Hepatocyte (in vitro differentiated cells): ENCODE results near the gene CDH6.

Source experiments
- EZH2 ChIP-seq: fragments of 200-600 bp; sonication (generic); IDR thresholded peaks from 2 replicates; pipeline ENCODE4 v1.6.1; 2016; ENCODE audit warnings: antibody characterized with exemption, mild to moderate bottlenecking, borderline replicate concordance
- TF ChIP-seq, protein P1 (sequence below): fragments of 200-600 bp; sonication (generic); IDR thresholded peaks from 2 replicates; pipeline ENCODE4 v1.5.1; 2016; ENCODE audit warnings: antibody characterized with exemption, mild to moderate bottlenecking; ENCODE audit not compliant: poor library complexity

DNA sequence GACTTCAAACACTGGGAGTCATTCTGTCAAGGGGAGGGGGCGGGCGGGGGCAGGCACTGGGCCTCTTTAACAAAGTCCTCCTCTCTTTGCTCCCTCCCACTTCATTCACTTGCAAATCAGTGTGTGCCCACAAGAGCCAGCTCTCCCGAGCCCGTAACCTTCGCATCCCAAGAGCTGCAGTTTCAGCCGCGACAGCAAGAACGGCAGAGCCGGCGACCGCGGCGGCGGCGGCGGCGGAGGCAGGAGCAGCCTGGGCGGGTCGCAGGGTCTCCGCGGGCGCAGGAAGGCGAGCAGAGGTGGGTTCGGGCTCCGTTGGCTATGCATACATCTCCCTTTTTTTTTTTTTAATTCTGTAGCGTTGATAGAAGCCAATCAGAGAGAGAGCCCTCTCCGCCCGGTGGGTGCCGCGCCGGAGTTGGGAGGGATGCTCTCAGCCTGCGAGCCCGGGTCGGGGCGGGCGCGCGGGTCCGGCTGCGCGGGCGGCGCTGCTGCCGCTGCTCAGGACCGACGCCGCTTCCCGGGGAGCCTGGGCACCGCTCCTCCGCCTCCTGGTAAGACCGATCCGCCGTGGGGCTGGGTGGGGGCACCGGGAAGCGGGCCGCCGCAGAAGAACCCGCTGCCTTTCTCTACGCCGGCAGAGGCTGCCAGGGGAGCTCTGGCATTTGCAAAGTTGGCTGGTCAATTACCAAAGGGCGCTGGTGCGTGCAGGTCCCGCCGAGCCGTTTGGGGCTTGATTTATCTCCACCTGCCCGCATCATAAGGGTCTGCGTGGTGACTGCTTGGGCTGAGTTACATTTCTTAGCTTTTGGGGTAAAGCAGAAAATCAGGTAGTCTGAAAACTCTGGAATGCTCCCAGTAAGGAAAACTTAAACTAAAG, at the start of gene CDH6:
- TF ChIP-seq, protein P1, sequence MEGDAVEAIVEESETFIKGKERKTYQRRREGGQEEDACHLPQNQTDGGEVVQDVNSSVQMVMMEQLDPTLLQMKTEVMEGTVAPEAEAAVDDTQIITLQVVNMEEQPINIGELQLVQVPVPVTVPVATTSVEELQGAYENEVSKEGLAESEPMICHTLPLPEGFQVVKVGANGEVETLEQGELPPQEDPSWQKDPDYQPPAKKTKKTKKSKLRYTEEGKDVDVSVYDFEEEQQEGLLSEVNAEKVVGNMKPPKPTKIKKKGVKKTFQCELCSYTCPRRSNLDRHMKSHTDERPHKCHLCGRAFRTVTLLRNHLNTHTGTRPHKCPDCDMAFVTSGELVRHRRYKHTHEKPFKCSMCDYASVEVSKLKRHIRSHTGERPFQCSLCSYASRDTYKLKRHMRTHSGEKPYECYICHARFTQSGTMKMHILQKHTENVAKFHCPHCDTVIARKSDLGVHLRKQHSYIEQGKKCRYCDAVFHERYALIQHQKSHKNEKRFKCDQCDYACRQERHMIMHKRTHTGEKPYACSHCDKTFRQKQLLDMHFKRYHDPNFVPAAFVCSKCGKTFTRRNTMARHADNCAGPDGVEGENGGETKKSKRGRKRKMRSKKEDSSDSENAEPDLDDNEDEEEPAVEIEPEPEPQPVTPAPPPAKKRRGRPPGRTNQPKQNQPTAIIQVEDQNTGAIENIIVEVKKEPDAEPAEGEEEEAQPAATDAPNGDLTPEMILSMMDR, result no peak
- no peak for TF ChIP-seq EZH2
